Activated T-helper 17 cell treated with anti-CD3 and anti-CD28 coated beads, Interleukin-2, amount 50 U/mL, for 72 hours (primary cell): Measurements from ENCODE around the gene TTLL5. TPM values are rescaled to one million over a fixed set of nuclear protein-coding genes. Genes with fewer than 3 reads are reported as not detected.

Experiments used
- ATAC-seq: fragments of 150-1000 bp; cut with Tn5 transposase; replicated peaks from 2 replicates; pipeline ENCODE4 v1.10.0; 2021; ENCODE audit warnings: mild to moderate bottlenecking, moderate library complexity
- H3K27ac Mint-ChIP-seq: one replicate; pipeline ENCODE4 v1.8.0; 2022; ENCODE audit warnings: mixed read lengths
- H3K27me3 Mint-ChIP-seq: one replicate; pipeline ENCODE4 v1.8.0; 2022; ENCODE audit warnings: mixed read lengths
- H3K36me3 Mint-ChIP-seq: one replicate; pipeline ENCODE4 v1.8.0; 2022; ENCODE audit warnings: low read depth, mild to moderate bottlenecking, mixed read lengths
- H3K4me1 Mint-ChIP-seq: one replicate; pipeline ENCODE4 v1.8.0; 2022; ENCODE audit warnings: mixed read lengths
- H3K4me3 Mint-ChIP-seq: one replicate; pipeline ENCODE4 v1.8.0; 2022; ENCODE audit warnings: mild to moderate bottlenecking, mixed read lengths
- H3K9me3 Mint-ChIP-seq: one replicate; pipeline ENCODE4 v1.8.0; 2022; ENCODE audit warnings: mixed read lengths
- total RNA-seq, 2 donors: library from RNA; stranded (reverse); gene quantifications; one replicate each; pipeline ENCODE4 v1.2.3, GENCODE V29; 2022

TTLL5 gene
- total RNA-seq, 2 donors from 2014 or later = 24.6 to 36.3 TPM

- no peak for ATAC-seq
- Mint-ChIP-seq H3K4me3 (no peak overlapping the region), H3K9me3 (peaks cover 10% of the 10 kb centered on the region), H3K27me3 (no peaks in the 10 kb centered on the region), H3K4me1 (no peaks in the 10 kb centered on the region), H3K36me3 (peaks cover 77% of the 10 kb centered on the region), H3K27ac (no peak overlapping the region)
Observed at GRCh38 chr14:76002383-76002782, 341.3 kb downstream of the TTLL5 start.

Other genes starting within 250 kb of the TTLL5 start
- 1 to 10 TPM in 1 of 2 donors, under 1 TPM in 1; 0.61 to 1.1 TPM for gene JDP2, start 233.2 kb upstream of the TTLL5 start, total RNA-seq
- gene BATF, start 138.8 kb upstream of the TTLL5 start, total RNA-seq = 100 to 1,000 TPM; 123 to 211 TPM
- gene FLVCR2, start 82.6 kb upstream of the TTLL5 start, total RNA-seq = 10 to 100 TPM in 1 of 2 donors, 1 to 10 TPM in 1; 8.5 to 18.5 TPM
- gene ERG28, start 370 bp upstream of the TTLL5 start, total RNA-seq = 10 to 100 TPM; 19.4 to 21.2 TPM